B cell (primary cell): ENCODE data around the gene COL4A6. TPM values are rescaled to one million over a fixed set of nuclear protein-coding genes. Genes with fewer than 3 reads are reported as not detected.

ENCODE experiments used
- ATAC-seq: fragments of 200-7000 bp; cut with Tn5 transposase; one replicate; pipeline ENCODE4 v1.10.0; 2021; ENCODE audit warnings: low read depth, mild to moderate bottlenecking, moderate number of reproducible peaks, moderate library complexity
- CTCF ChIA-PET: fragments of 350-600 bp; sonication (Branson Sonifier 250); formaldehyde crosslinking; loops from one replicate; lab custom pipeline; 2021; ENCODE audit warnings: antibody characterized with exemption, inconsistent platforms; lab: Charles Lee
- POLR2A ChIA-PET: fragments of 350-600 bp; sonication (Branson Sonifier 250); formaldehyde crosslinking; loops from one replicate; lab custom pipeline; 2021; ENCODE audit warnings: antibody characterized with exemption; lab: Charles Lee
- DNase-seq: peaks from one replicate; pipeline ENCODE4 v3.0.0; 2013
- H2AFZ ChIP-seq: 2 replicates; pipeline ENCODE4 v1.6.1; 2012; ENCODE audit warnings: mild to moderate bottlenecking, low read depth, low read length; ENCODE audit not compliant: insufficient read depth, poor library complexity, severe bottlenecking
- H3K27ac ChIP-seq, 2 donors: 1 replicate in 1 of 2; 2 replicates in 1 of 2; pipeline ENCODE4 v1.5.1; 2012 to 2013; ENCODE audit warnings: low read length in 2 of 2, mild to moderate bottlenecking in 2 of 2, moderate library complexity in 1 of 2
- H3K27me3 ChIP-seq, 4 experiments: fragments of 200-600 bp in 1 of 4; sonication (generic) in 1 of 4; replicated peaks in 1 of 4; 1 replicate in 2 of 4; 2 replicates in 2 of 4; pipeline versions ENCODE4 v1.6.1 to v1.7.0; 2013 to 2016; ENCODE audit warnings: low read length in 3 of 4, mild to moderate bottlenecking in 2 of 4, mixed read lengths in 1 of 4, moderate library complexity in 1 of 4; ENCODE audit not compliant: insufficient read depth in 4 of 4, control insufficient read depth in 3 of 4; ENCODE audit errors: control extremely low read depth in 1 of 4
- H3K36me3 ChIP-seq, 2 experiments: replicated peaks in 1 of 2; 1 replicate in 1 of 2; 2 replicates in 1 of 2; pipeline versions ENCODE4 v1.6.1 to v1.7.1; 2013; ENCODE audit warnings: low read length in 1 of 2; ENCODE audit not compliant: insufficient read depth in 2 of 2, control insufficient read depth in 1 of 2; ENCODE audit errors: control extremely low read depth in 1 of 2, extremely low read depth in 1 of 2
- H3K4me1 ChIP-seq, 2 donors: fragments of 200-600 bp in 1 of 2; sonication (generic) in 1 of 2; 1 replicate in 1 of 2; 2 replicates in 1 of 2; pipeline versions ENCODE4 v1.5.1 to v1.6.1; 2013 to 2017; ENCODE audit warnings: low read length in 2 of 2; ENCODE audit not compliant: control insufficient read depth in 2 of 2, insufficient read depth in 2 of 2
- H3K4me2 ChIP-seq: replicated peaks from 2 replicates; pipeline ENCODE3; 2012; ENCODE audit warnings: mild to moderate bottlenecking, low read depth, low read length; ENCODE audit not compliant: poor library complexity, severe bottlenecking
- H3K4me3 ChIP-seq, 5 experiments: fragments of 200-600 bp in 1 of 5; sonication (generic) in 1 of 5; 1 replicate in 3 of 5; 2 replicates in 2 of 5; pipeline versions ENCODE4 v1.5.1 to v1.7.0; 2011 to 2016; ENCODE audit warnings: low read length in 4 of 5, mild to moderate bottlenecking in 4 of 5, low read depth in 2 of 5, control low read depth in 1 of 5, moderate library complexity in 1 of 5; ENCODE audit not compliant: insufficient read depth in 1 of 5; ENCODE audit errors: control extremely low read depth in 1 of 5, extremely low read depth in 1 of 5
- H3K79me2 ChIP-seq: fragments of 200-600 bp; sonication (generic); one replicate; pipeline ENCODE4 v1.6.0; 2016; ENCODE audit warnings: low read length; ENCODE audit not compliant: control insufficient read depth, insufficient read depth
- H3K9ac ChIP-seq: fragments of 200-600 bp; sonication (generic); 2 replicates; pipeline ENCODE4 v1.6.1; 2017; ENCODE audit warnings: mild to moderate bottlenecking, low read length, moderate library complexity
- H3K9me3 ChIP-seq, 3 donors: one replicate each; pipeline versions ENCODE4 v1.6.1 to v1.7.1; 2013; ENCODE audit warnings: low read length in 2 of 3; ENCODE audit not compliant: control insufficient read depth in 2 of 3, insufficient read depth in 1 of 3; ENCODE audit errors: control extremely low read depth in 1 of 3
- H4K20me1 ChIP-seq: 2 replicates; pipeline ENCODE4 v1.6.0; 2012; ENCODE audit warnings: mild to moderate bottlenecking, low read length; ENCODE audit not compliant: insufficient read depth, control insufficient read depth, poor library complexity, severe bottlenecking
- H3K27ac Mint-ChIP-seq: one replicate; pipeline ENCODE4 v1.8.0; 2021; ENCODE audit warnings: mixed read lengths
- H3K27me3 Mint-ChIP-seq: one replicate; pipeline ENCODE4 v1.8.0; 2021; ENCODE audit warnings: mixed read lengths
- H3K4me1 Mint-ChIP-seq: one replicate; pipeline ENCODE4 v1.8.0; 2021; ENCODE audit warnings: mixed read lengths
- H3K4me3 Mint-ChIP-seq: one replicate; pipeline ENCODE4 v1.8.0; 2021; ENCODE audit warnings: mixed read lengths
- H3K9me3 Mint-ChIP-seq: one replicate; pipeline ENCODE4 v1.8.0; 2022; ENCODE audit warnings: mixed read lengths; ENCODE audit not compliant: insufficient read depth
- CTCF ChIP-seq: fragments of 200-600 bp; IDR thresholded peaks from one replicate; pipeline ENCODE4 v1.8.0; 2022; ENCODE audit warnings: antibody characterized with exemption, mild to moderate bottlenecking
- EZH2 ChIP-seq: IDR thresholded peaks from 2 replicates; pipeline ENCODE4 v1.6.1; 2012; ENCODE audit warnings: borderline replicate concordance, low read depth, mild to moderate bottlenecking, moderate library complexity, low read length; ENCODE audit not compliant: insufficient read depth, poor library complexity, severe bottlenecking
- WGBS: methylation state at CpG from one replicate; pipeline ENCODE4 v1.1.5; 2013; ENCODE audit warnings: missing lambda C conversion rate; ENCODE audit not compliant: insufficient coverage; 5-methylcytosine and 5-hydroxymethylcytosine counted together
- intact Hi-C: fragments of 100-400 bp; cut with micrococcal nuclease; formaldehyde crosslinking; loops from one replicate; pipeline ENCODE4 v1.10.0; 2022
- polyA plus RNA-seq: library from polyadenylated mRNA; depleted of rRNA; stranded (reverse); fragments of >200 nt; gene quantifications from 2 replicates; pipeline ENCODE4 v1.2.3, GENCODE V29; 2012
- total RNA-seq, 2 donors: library from RNA; stranded (reverse); fragments of 120-200 nt in 1 of 2; gene quantifications; 1 replicate in 1 of 2; 2 replicates in 1 of 2; pipeline versions ENCODE4 v1.2.3 to v1.2.4, GENCODE V29; 2013 to 2022

Gene COL4A6
- total and polyA plus RNA-seq, 2 donors (not counting 1 experiment from before 2014, with no cell fraction given): not detected

DNA sequence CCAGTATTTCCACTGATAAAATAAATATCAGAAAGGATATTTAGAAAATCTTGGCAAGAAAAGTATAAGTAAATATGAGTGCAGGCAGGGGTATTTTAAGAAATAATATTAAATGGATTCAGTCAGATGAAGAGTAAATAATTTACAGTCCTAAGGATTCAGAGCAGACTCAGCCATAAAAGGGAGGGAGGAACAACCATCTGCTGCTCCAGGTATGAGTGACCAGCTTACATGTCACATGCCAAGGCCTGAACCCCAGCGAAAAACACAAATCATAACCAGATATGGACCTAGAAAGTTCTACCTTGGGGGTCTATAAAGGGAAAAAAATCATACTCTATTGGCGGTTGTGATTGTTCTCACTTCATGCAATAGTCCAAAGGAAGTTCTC is 166.8 kb downstream of the COL4A6 start:
- Histone ChIP-seq H3K27ac (no peak overlapping the region), H3K4me3 (no peak overlapping the region), H3K4me2 (no peak overlapping the region), H3K36me3 (no peaks in the 10 kb centered on the region), H4K20me1 (no peaks in the 10 kb centered on the region), H3K9ac (no peak overlapping the region), H3K79me2 (no peaks in the 10 kb centered on the region), H2AFZ (no peak overlapping the region), H3K27me3 (peaks cover 0 to 7% (median 0%) of the 10 kb centered on the region in 4 experiments), H3K4me1 (no peaks in the 10 kb centered on the region), H3K9me3 (no peaks in the 10 kb centered on the region)
- H3K27ac Mint-ChIP-seq: no peak overlapping the region
- no peaks in the 10 kb centered on the region for H3K27me3 Mint-ChIP-seq
- ChIA-PET POLR2A (no interaction called here), CTCF (no interaction called here)
- no CpG with 5 or more reads among the region's 2 CpGs for WGBS
- no peaks in the 10 kb centered on the region for H3K9me3 Mint-ChIP-seq
- no peak for DNase-seq
- H3K4me3 Mint-ChIP-seq: no peak overlapping the region
- intact Hi-C loops: no loop called here
- ATAC-seq: no peak
- no peaks in the 10 kb centered on the region for H3K4me1 Mint-ChIP-seq
- no peak for TF ChIP-seq EZH2
- TF ChIP-seq CTCF: no peak

DNA sequence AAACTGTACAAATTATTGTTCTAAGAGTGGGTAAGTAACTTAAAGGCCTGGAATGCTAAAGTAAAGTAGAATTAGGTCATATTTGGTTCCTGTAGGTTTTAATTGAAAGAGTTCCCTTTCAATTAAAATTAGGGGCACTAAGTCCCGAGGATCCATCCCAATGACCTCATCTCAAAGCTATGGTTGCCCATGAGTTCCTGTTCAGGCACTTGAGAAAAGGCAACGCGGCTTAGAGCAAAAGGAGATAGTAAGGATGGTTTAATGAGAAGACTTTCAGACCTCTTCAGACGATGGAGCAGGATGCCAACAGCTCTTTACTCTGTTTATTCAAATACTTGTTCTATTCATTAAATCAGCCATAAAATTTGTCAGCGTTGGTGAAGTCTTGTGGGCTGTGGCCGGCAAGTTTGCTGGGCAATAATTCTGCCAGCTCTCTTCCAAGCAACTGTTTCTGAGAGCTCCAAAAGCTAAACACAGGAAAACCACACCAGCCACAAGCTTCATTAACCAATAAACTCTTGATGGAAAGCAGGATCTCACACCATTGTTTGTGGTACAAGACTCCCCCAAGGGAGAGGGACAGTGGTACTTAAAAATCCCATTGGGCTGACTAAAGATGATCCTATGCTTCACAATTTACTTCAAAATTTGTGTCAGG is 167.4 kb downstream of the COL4A6 start:
- no peaks in the 10 kb centered on the region for H3K36me3 ChIP-seq
- H3K27ac Mint-ChIP-seq: no peak overlapping the region
- no peak overlapping the region for H3K4me3 ChIP-seq
- peaks cover under 1% of the 10 kb centered on the region for H3K27me3 Mint-ChIP-seq
- H4K20me1 ChIP-seq: no peaks in the 10 kb centered on the region
- no peaks in the 10 kb centered on the region for H3K9me3 Mint-ChIP-seq
- CTCF ChIA-PET: no interaction called here
- POLR2A ChIA-PET: no interaction called here
- no peak overlapping the region for H3K9ac ChIP-seq
- peaks cover 0 to 7% (median 0%) of the 10 kb centered on the region in 4 experiments for H3K27me3 ChIP-seq
- no peak overlapping the region for H2AFZ ChIP-seq
- no peaks in the 10 kb centered on the region for H3K4me1 Mint-ChIP-seq
- no peaks in the 10 kb centered on the region for H3K79me2 ChIP-seq
- no peak overlapping the region for H3K4me2 ChIP-seq
- TF ChIP-seq CTCF (no peak), EZH2 (no peak)
- H3K27ac ChIP-seq: no peak overlapping the region
- ATAC-seq: no peak
- H3K4me1 ChIP-seq: no peaks in the 10 kb centered on the region
- intact Hi-C loops: no loop called here
- H3K9me3 ChIP-seq: no peaks in the 10 kb centered on the region
- no peak overlapping the region for H3K4me3 Mint-ChIP-seq
- no peak for DNase-seq
- no CpG with 5 or more reads among the region's 6 CpGs for WGBS
